ENCODE data around the gene CPZ. TPM values are rescaled to one million over a fixed set of nuclear protein-coding genes. Genes with fewer than 3 reads are reported as not detected.

The CPZ gene
- total and polyA plus RNA-seq, 10 of the 15 experiments (the other 5 are each of a cell fraction or from before 2014, with no cell fraction given): not detected

DNA sequence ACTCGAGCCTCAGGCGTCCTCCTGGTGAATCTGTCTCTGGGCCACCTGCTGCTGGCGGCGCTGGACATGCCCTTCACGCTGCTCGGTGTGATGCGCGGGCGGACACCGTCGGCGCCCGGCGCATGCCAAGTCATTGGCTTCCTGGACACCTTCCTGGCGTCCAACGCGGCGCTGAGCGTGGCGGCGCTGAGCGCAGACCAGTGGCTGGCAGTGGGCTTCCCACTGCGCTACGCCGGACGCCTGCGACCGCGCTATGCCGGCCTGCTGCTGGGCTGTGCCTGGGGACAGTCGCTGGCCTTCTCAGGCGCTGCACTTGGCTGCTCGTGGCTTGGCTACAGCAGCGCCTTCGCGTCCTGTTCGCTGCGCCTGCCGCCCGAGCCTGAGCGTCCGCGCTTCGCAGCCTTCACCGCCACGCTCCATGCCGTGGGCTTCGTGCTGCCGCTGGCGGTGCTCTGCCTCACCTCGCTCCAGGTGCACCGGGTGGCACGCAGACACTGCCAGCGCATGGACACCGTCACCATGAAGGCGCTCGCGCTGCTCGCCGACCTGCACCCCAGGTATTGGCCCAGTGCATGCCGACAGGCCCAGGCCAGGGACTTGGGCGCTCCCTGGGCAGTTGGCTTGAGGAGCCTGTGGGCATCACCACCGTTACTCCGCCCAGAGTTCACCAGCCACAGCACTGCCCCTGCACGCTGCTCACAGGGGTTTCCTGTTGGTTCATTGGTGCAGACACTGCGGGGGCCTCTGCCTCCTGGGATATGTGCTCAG is 11.3 kb upstream of the CPZ start:
- ChIA-PET SMC1A (ENCODE audit: uncharacterized antibody, unreplicated experiment) (no interaction called here), POLR2A (no interaction called here), CTCF (no interaction called here), RAD21 (ENCODE audit: unreplicated experiment) (no interaction called here)
- no peaks in the 10 kb centered on the region for H3K9me3 ChIP-seq (replicated peaks; ENCODE audit: control insufficient read depth, insufficient read depth, low read length)
- no peak overlapping the region for H3K4me3 ChIP-seq
- H3K27ac ChIP-seq (ENCODE audit: control insufficient read depth, insufficient read depth): no peak overlapping the region
- TF ChIP-seq, protein P1, sequence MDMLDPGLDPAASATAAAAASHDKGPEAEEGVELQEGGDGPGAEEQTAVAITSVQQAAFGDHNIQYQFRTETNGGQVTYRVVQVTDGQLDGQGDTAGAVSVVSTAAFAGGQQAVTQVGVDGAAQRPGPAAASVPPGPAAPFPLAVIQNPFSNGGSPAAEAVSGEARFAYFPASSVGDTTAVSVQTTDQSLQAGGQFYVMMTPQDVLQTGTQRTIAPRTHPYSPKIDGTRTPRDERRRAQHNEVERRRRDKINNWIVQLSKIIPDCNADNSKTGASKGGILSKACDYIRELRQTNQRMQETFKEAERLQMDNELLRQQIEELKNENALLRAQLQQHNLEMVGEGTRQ (IDR thresholded peaks at IDR 0.05; ENCODE audit: borderline replicate concordance, low read depth, low read length): no peak
- TF ChIP-seq CBX5 (IDR thresholded peaks at IDR 0.05; ENCODE audit: low read depth) (no peak), BHLHE40 (IDR thresholded peaks at IDR 0.05; ENCODE audit: borderline replicate concordance in 1 of 2, low read depth in 2 of 2, low read length in 1 of 2) (no peak), TBL1XR1 (IDR thresholded peaks at IDR 0.05; ENCODE audit: low read depth, low read length) (no peak), PAX8 (IDR thresholded peaks at IDR 0.05) (no peak), EZH2 (IDR thresholded peaks at IDR 0.05; ENCODE audit: borderline replicate concordance, control insufficient read depth, low read depth, low read length) (no peak), NKRF (conservative IDR thresholded peaks at IDR 0.05) (no peak)
- BruUV-seq (replicated peaks): no TSS peak
- no peak overlapping the region for H3K4me2 ChIP-seq (ENCODE audit: control insufficient read depth, insufficient read depth)
- in situ Hi-C loops (cut with MboI) (no loop called here), intact Hi-C loops (cut with micrococcal nuclease; ENCODE audit: unreplicated experiment) (no loop called here)
- DNase-seq (ENCODE audit: low read depth, low spot score) (no peak), ATAC-seq (no peak), FAIRE-seq (no peak)
- H4K20me1 ChIP-seq (ENCODE audit: control insufficient read depth, insufficient read depth): no peaks in the 10 kb centered on the region
- H3K9ac ChIP-seq (ENCODE audit: control insufficient read depth, insufficient read depth, low read length): no peak overlapping the region
- no peaks in the 10 kb centered on the region for H3K27me3 ChIP-seq (replicated peaks in 1 of 2; ENCODE audit: control insufficient read depth in 2 of 2, insufficient read depth in 2 of 2, low read length in 1 of 2)
- no peaks in the 10 kb centered on the region for H3K36me3 ChIP-seq (ENCODE audit: control insufficient read depth in 2 of 2, insufficient read depth in 2 of 2, low read length in 1 of 2)
- no peaks in the 10 kb centered on the region for H3K4me1 ChIP-seq (ENCODE audit: control insufficient read depth, insufficient read depth, low read length)
- H2AFZ ChIP-seq (ENCODE audit: control insufficient read depth, low read depth, low read length): no peak overlapping the region
- no peaks in the 10 kb centered on the region for H3K79me2 ChIP-seq (ENCODE audit: control insufficient read depth, insufficient read depth, low read length)
- WGBS (ENCODE audit: insufficient coverage, insufficient replicate concordance, low lambda C conversion rate, missing lambda C conversion rate): 75% methylated on average over 55 of the region's 66 CpGs

Measured in GM12878 (cell line).